ENCODE data around the gene COQ4.
A peak's percentile ranks its signal among the peaks of the same experiment; 100 is the strongest.

The COQ4 gene

DNA sequence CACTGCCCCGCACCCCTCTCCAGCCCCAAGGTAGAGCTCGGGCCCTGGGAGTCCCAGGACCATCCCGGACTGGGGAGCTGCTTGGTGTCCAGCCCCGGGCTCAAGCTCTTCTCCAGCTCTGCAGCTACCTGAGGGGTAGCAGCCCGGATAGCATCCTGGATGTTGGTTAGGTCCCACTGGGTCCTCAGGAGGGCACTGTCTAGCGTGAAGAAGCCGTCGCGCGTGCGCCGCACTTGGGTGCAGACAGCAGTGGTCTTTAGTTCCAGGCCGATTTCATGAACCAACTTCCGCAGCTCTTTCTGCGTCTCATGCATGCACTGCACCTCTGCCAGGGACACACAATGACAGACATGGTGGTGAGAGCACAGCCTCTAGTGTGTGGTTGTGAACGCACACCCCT lies 13.1 kb upstream of the COQ4 start:
- H3K4me3 ChIP-seq (ENCODE audit: low read length), result no peak overlapping the region
- peaks cover 39% of the 10 kb centered on the region for H3K36me3 ChIP-seq (ENCODE audit: control insufficient read depth, insufficient read depth, low read length, severe bottlenecking)
- no peaks in the 10 kb centered on the region for H3K27me3 ChIP-seq (replicated peaks; ENCODE audit: control insufficient read depth, insufficient read depth, low read length)
- no peak overlapping the region for H3K9ac ChIP-seq (ENCODE audit: low read length)
- no peak for DNase-seq (ENCODE audit: low read depth)
- peaks cover 17% of the 10 kb centered on the region for H3K4me1 ChIP-seq (ENCODE audit: control insufficient read depth, insufficient read depth, low read length)
- H3K9me3 ChIP-seq (ENCODE audit: control insufficient read depth, low read length), result no peaks in the 10 kb centered on the region

DNA sequence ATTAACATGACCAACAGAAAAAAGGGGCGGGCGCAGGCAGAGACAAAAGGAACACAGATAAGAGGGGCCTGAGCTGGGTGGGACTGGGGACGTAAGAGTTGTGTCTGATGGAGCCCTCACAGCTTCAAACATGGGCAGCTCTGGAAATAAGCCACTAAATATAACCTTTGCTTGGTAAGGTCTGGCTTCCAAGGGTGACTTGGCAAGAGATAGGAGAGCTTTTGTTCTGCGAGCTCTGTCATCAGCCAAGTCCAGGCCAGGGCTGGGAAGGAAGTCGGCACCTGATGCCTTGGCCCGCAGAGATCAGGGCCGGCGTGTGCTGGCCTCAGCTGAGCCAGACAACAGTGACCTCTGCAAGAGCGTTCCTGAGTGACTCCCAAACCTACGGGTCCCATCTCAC lies 12.2 kb upstream of the COQ4 start:
- no peak overlapping the region for H3K9ac ChIP-seq (ENCODE audit: low read length)
- peaks cover 48% of the 10 kb centered on the region for H3K36me3 ChIP-seq (ENCODE audit: control insufficient read depth, insufficient read depth, low read length, severe bottlenecking)
- no peaks in the 10 kb centered on the region for H3K27me3 ChIP-seq (replicated peaks; ENCODE audit: control insufficient read depth, insufficient read depth, low read length)
- no peak overlapping the region for H3K4me3 ChIP-seq (ENCODE audit: low read length)
- peaks cover 17% of the 10 kb centered on the region for H3K4me1 ChIP-seq (ENCODE audit: control insufficient read depth, insufficient read depth, low read length)
- DNase-seq (ENCODE audit: low read depth), result no peak
- H3K9me3 ChIP-seq (ENCODE audit: control insufficient read depth, low read length), result no peaks in the 10 kb centered on the region

- peaks cover 61% of the 10 kb centered on the region for H3K36me3 ChIP-seq (ENCODE audit: control insufficient read depth, insufficient read depth, low read length, severe bottlenecking)
- no peak overlapping the region for H3K9ac ChIP-seq (ENCODE audit: low read length)
- H3K9me3 ChIP-seq (ENCODE audit: control insufficient read depth, low read length), result no peaks in the 10 kb centered on the region
- no peak overlapping the region for H3K4me3 ChIP-seq (ENCODE audit: low read length)
- H3K27me3 ChIP-seq (replicated peaks; ENCODE audit: control insufficient read depth, insufficient read depth, low read length), result no peaks in the 10 kb centered on the region
- no peak for DNase-seq (ENCODE audit: low read depth)
- no peaks in the 10 kb centered on the region for H3K4me1 ChIP-seq (ENCODE audit: control insufficient read depth, insufficient read depth, low read length)
These were observed 7.9 kb upstream of the COQ4 start for GRCh38 chr9:128314697-128315096.

DNA sequence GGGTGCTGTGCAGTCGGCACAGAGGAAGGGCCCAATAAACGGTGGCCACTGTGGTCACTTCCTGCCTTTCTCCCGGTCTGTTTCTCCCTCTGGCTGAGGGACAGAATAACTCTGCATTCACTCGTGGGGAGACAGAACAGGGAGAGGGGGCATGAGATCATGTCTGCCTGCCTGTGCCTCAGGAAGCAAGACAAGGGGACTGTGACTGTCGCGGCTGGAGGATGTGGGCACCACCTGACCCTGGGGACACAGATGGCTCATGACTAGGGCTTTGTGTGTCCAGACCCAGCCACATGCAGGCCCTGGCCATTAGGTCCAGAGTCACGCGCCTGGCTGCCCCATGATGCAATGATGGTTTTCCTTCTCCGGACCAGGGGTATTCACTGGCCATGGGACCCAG lies 6.2 kb upstream of the COQ4 start:
- peaks cover 44% of the 10 kb centered on the region for H3K36me3 ChIP-seq (ENCODE audit: control insufficient read depth, insufficient read depth, low read length, severe bottlenecking)
- peaks cover 2% of the 10 kb centered on the region for H3K4me1 ChIP-seq (ENCODE audit: control insufficient read depth, insufficient read depth, low read length)
- no peak overlapping the region for H3K4me3 ChIP-seq (ENCODE audit: low read length)
- H3K9ac ChIP-seq (ENCODE audit: low read length), result no peak overlapping the region
- DNase-seq (ENCODE audit: low read depth), result no peak
- no peaks in the 10 kb centered on the region for H3K9me3 ChIP-seq (ENCODE audit: control insufficient read depth, low read length)
- no peaks in the 10 kb centered on the region for H3K27me3 ChIP-seq (replicated peaks; ENCODE audit: control insufficient read depth, insufficient read depth, low read length)

GRCh38 chr9:128317629-128318028 lies 5.0 kb upstream of the COQ4 start:
- Histone ChIP-seq H3K9ac (ENCODE audit: low read length) (no peak overlapping the region), H3K36me3 (ENCODE audit: control insufficient read depth, insufficient read depth, low read length, severe bottlenecking) (peaks cover 41% of the 10 kb centered on the region), H3K9me3 (ENCODE audit: control insufficient read depth, low read length) (no peaks in the 10 kb centered on the region)

GRCh38 chr9:128321343-128321742 lies 1.3 kb upstream of the COQ4 start:
- peak overlapping the region; percentile 99 for H3K9ac ChIP-seq (ENCODE audit: low read length)
- no peaks in the 10 kb centered on the region for H3K27me3 ChIP-seq (replicated peaks; ENCODE audit: control insufficient read depth, insufficient read depth, low read length)
- peaks cover 16% of the 10 kb centered on the region for H3K4me1 ChIP-seq (ENCODE audit: control insufficient read depth, insufficient read depth, low read length)
- DNase-seq (ENCODE audit: low read depth), result no peak
- H3K4me3 ChIP-seq (ENCODE audit: low read length), result peak overlapping the region; percentile 88
- H3K9me3 ChIP-seq (ENCODE audit: control insufficient read depth, low read length), result no peaks in the 10 kb centered on the region
- peaks cover 35% of the 10 kb centered on the region for H3K36me3 ChIP-seq (ENCODE audit: control insufficient read depth, insufficient read depth, low read length, severe bottlenecking)

More at GRCh38 chr9:128317629-128318028, 5.0 kb upstream of the COQ4 start:
- Histone ChIP-seq H3K4me1 (ENCODE audit: control insufficient read depth, insufficient read depth, low read length) (peaks cover 6% of the 10 kb centered on the region), H3K4me3 (ENCODE audit: low read length) (no peak overlapping the region), H3K27me3 (replicated peaks; ENCODE audit: control insufficient read depth, insufficient read depth, low read length) (no peaks in the 10 kb centered on the region)
- no peak for DNase-seq (ENCODE audit: low read depth)

- Histone ChIP-seq H3K27me3 (replicated peaks; ENCODE audit: control insufficient read depth, insufficient read depth, low read length) (no peaks in the 10 kb centered on the region), H3K9ac (ENCODE audit: low read length) (peak overlapping the region; percentile 99), H3K36me3 (ENCODE audit: control insufficient read depth, insufficient read depth, low read length, severe bottlenecking) (peaks cover 29% of the 10 kb centered on the region), H3K4me3 (ENCODE audit: low read length) (peak overlapping the region; percentile 88), H3K4me1 (ENCODE audit: control insufficient read depth, insufficient read depth, low read length) (peaks cover 16% of the 10 kb centered on the region), H3K9me3 (ENCODE audit: control insufficient read depth, low read length) (no peaks in the 10 kb centered on the region)
- no peak for DNase-seq (ENCODE audit: low read depth)
These were observed 698 bp upstream of the COQ4 start for GRCh38 chr9:128321879-128322403.

GRCh38 chr9:128323212-128323730 lies 632 bp downstream of the COQ4 start:
- Histone ChIP-seq H3K9ac (ENCODE audit: low read length) (peak overlapping the region; percentile 99), H3K4me1 (ENCODE audit: control insufficient read depth, insufficient read depth, low read length) (peaks cover 16% of the 10 kb centered on the region), H3K9me3 (ENCODE audit: control insufficient read depth, low read length) (no peaks in the 10 kb centered on the region), H3K27me3 (replicated peaks; ENCODE audit: control insufficient read depth, insufficient read depth, low read length) (no peaks in the 10 kb centered on the region), H3K4me3 (ENCODE audit: low read length) (peak overlapping the region; percentile 88), H3K36me3 (ENCODE audit: control insufficient read depth, insufficient read depth, low read length, severe bottlenecking) (peaks cover 29% of the 10 kb centered on the region)
- DNase-seq (ENCODE audit: low read depth), result peak; percentile 55

GRCh38 chr9:128323791-128324190 lies 1.2 kb downstream of the COQ4 start:
- Histone ChIP-seq H3K27me3 (replicated peaks; ENCODE audit: control insufficient read depth, insufficient read depth, low read length) (no peaks in the 10 kb centered on the region), H3K9me3 (ENCODE audit: control insufficient read depth, low read length) (no peaks in the 10 kb centered on the region), H3K36me3 (ENCODE audit: control insufficient read depth, insufficient read depth, low read length, severe bottlenecking) (peaks cover 26% of the 10 kb centered on the region), H3K9ac (ENCODE audit: low read length) (peak overlapping the region; percentile 99), H3K4me3 (ENCODE audit: low read length) (peak overlapping the region; percentile 88), H3K4me1 (ENCODE audit: control insufficient read depth, insufficient read depth, low read length) (peaks cover 16% of the 10 kb centered on the region)
- DNase-seq (ENCODE audit: low read depth), result no peak

- Histone ChIP-seq H3K27me3 (replicated peaks; ENCODE audit: control insufficient read depth, insufficient read depth, low read length) (no peaks in the 10 kb centered on the region), H3K4me3 (ENCODE audit: low read length) (no peak overlapping the region), H3K4me1 (ENCODE audit: control insufficient read depth, insufficient read depth, low read length) (peaks cover 20% of the 10 kb centered on the region), H3K36me3 (ENCODE audit: control insufficient read depth, insufficient read depth, low read length, severe bottlenecking) (peaks cover 26% of the 10 kb centered on the region), H3K9ac (ENCODE audit: low read length) (peak overlapping the region; percentile 29), H3K9me3 (ENCODE audit: control insufficient read depth, low read length) (no peaks in the 10 kb centered on the region)
- DNase-seq (ENCODE audit: low read depth), result no peak
These were observed 1.8 kb downstream of the COQ4 start for GRCh38 chr9:128324401-128324800.

DNA sequence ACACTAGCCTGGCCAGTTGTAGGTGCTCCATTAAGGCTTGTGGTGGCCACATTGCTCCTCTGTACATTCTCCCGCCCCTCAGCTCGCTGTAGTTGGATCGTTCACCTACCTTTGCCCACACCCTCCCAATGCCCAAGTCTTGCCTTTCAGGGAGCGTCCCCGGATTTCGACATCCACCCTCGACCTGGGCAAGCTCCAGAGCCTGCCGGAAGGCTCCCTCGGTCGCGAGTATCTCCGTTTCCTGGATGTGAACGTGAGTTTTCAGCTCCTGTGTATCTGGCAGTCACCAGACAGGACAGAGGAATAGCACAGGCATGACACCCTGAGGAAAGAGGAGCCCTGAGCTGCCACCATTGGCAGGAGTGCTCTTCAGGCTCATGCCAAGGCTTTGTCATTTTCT lies 3.0 kb downstream of the COQ4 start:
- H3K36me3 ChIP-seq (ENCODE audit: control insufficient read depth, insufficient read depth, low read length, severe bottlenecking), result peaks cover 26% of the 10 kb centered on the region
- H3K9me3 ChIP-seq (ENCODE audit: control insufficient read depth, low read length), result no peaks in the 10 kb centered on the region
- H3K9ac ChIP-seq (ENCODE audit: low read length), result no peak overlapping the region
- no peaks in the 10 kb centered on the region for H3K27me3 ChIP-seq (replicated peaks; ENCODE audit: control insufficient read depth, insufficient read depth, low read length)
- DNase-seq (ENCODE audit: low read depth), result no peak
- H3K4me1 ChIP-seq (ENCODE audit: control insufficient read depth, insufficient read depth, low read length), result peaks cover 20% of the 10 kb centered on the region
- H3K4me3 ChIP-seq (ENCODE audit: low read length), result no peak overlapping the region

DNA sequence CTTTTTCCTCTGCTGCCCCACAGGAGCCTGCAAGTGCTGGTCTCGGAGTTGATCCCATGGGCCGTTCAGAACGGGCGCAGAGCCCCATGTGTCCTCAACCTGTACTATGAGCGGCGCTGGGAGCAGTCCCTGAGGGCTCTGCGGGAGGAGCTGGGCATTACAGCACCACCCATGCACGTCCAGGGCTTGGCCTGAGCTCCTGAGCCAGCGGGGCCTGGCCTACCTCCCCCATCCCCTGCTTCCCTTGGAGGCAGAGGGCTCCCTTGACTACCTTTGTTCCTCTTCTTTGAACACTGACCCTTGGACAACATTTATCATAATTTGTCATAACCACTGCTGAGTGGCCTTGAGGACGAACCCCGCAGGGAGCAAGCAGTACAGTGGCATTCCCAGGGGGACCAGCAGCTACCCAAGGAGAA lies 10.8 kb downstream of the COQ4 start:
- Histone ChIP-seq H3K4me1 (ENCODE audit: control insufficient read depth, insufficient read depth, low read length) (peaks cover 4% of the 10 kb centered on the region), H3K27me3 (replicated peaks; ENCODE audit: control insufficient read depth, insufficient read depth, low read length) (no peaks in the 10 kb centered on the region), H3K4me3 (ENCODE audit: low read length) (no peak overlapping the region), H3K36me3 (ENCODE audit: control insufficient read depth, insufficient read depth, low read length, severe bottlenecking) (peaks cover 18% of the 10 kb centered on the region), H3K9ac (ENCODE audit: low read length) (no peak overlapping the region), H3K9me3 (ENCODE audit: control insufficient read depth, low read length) (no peaks in the 10 kb centered on the region)
- DNase-seq (ENCODE audit: low read depth), result no peak

Measured in adipocyte (in vitro differentiated cells).